ENCODE measurements around the gene ABR.

- TF ChIP-seq CTCF (IDR thresholded peaks at IDR 0.05) (no peak), POLR2A (IDR thresholded peaks at IDR 0.05) (no peak)
These were observed 120.5 kb downstream of the ABR start for GRCh38 chr17:1059131-1059795.

Measured in adrenal gland (tissue), 5 donors.